AG04449 (cell line): ENCODE results near the gene PYGB.

Experiments
- CTCF ChIA-PET: fragments of 350-600 bp; formaldehyde crosslinking; extraction: SDS; loops from one replicate; lab custom pipeline; 2021; ENCODE audit warnings: antibody characterized with exemption; lab: Yijun Ruan, JAX
- POLR2A ChIA-PET: fragments of 400-600, 350-600 bp; formaldehyde crosslinking; extraction: SDS; loops from one replicate; lab custom pipeline; 2020; ENCODE audit warnings: antibody characterized with exemption, inconsistent platforms; lab: Yijun Ruan, JAX
- DNase-seq: peaks from one replicate; pipeline ENCODE4 v3.0.0-alpha.2; 2010; ENCODE audit warnings: low read depth, low spot score
- H3K4me3 ChIP-seq: 2 replicates; pipeline ENCODE4 v1.5.1; 2011; ENCODE audit warnings: low read depth, mild to moderate bottlenecking, control low read depth, low read length
- TF ChIP-seq, protein P1 (sequence below): IDR thresholded peaks from one replicate; pipeline ENCODE4 v1.5.1; 2011; ENCODE audit warnings: mild to moderate bottlenecking, moderate library complexity, low read length, control low read depth, inconsistent platforms; ENCODE audit not compliant: insufficient read depth; ENCODE audit errors: missing control alignments

Gene PYGB

DNA sequence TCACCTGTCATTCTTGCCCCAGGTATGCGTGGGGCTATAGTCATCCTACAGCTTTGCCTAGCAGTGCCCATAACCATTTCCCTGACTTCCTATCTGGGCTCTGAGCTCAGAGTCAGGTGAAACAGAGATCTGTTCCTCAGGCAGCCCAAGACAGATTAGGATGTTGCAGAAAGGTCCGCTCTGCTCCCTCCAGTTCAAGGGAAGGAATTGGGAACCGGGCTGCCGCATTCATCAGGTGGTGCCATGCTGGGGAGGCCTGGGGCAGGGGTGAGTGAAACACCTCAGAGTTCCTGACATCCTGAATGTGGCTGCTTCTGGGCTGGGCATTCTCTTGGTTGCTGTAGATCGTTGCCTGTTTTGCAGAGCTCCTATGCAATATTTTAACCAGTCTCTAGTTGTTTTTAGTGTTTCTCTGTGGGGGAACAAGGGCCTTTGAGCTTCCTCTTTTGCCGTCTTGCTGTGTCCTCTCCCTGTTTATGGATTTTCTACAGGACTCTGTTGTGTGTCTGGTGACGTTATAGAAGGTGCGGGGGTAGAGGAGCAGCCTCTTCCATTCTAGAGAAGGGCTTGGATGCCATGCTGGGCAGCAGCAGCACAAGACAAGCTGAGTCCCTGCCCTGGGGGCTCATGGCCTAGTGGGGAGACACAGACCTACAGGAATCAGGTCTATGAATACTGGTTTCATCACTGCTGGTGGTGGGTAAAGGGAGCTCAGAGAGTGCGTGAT lies 43.2 kb upstream of the PYGB start:
- POLR2A ChIA-PET, result interaction anchor here (0.9 kb wide), 1 partner anchor 43 kb away, joined by 3 read pairs; the partner anchor contains the start of gene PYGB

DNA sequence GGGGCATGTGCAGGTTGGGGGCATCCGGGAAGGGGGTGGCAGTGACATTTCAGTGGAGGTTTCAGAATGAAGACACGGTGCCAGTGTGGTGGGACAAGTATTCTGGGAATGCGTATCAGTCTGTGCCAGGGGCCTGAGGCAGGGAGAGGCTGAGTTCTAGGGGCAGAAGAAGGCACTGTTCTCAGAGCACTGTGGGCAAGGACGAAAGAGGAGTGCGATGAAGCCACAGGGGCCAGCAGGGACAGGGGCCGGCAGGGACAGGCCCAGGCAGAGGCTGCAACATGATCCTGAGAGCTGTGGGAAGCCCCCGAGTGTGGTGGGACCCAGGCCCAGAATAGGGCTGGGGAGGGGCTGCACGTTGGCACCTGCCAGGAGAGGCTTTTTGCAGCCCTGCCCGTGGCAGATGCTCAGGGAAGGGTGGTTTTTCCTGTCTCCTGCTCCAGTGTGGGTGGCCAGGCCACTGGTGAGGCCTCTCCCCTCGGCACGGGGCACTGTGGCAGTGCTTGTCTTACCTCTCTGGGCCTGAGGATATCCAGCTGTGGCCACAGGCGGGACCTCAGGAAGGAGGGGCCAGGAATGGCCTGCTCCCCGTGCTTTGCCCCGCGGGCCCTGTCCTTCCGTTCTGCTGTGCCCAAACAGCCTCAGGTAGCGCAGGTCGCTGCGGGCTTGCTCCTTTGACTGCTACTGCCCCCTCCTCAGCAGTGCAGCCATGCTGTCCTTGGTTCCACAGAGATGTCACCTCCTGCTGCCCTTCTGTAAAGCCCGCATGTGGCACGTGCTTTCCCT lies 42.4 kb upstream of the PYGB start:
- ChIA-PET CTCF (interaction anchor here (1.1 kb wide), 1 partner anchor 17 kb away, joined by 5 read pairs; no protein-coding TSS in a partner anchor), POLR2A (no interaction called here)
- DNase-seq, result no peak
- TF ChIP-seq, protein P1, sequence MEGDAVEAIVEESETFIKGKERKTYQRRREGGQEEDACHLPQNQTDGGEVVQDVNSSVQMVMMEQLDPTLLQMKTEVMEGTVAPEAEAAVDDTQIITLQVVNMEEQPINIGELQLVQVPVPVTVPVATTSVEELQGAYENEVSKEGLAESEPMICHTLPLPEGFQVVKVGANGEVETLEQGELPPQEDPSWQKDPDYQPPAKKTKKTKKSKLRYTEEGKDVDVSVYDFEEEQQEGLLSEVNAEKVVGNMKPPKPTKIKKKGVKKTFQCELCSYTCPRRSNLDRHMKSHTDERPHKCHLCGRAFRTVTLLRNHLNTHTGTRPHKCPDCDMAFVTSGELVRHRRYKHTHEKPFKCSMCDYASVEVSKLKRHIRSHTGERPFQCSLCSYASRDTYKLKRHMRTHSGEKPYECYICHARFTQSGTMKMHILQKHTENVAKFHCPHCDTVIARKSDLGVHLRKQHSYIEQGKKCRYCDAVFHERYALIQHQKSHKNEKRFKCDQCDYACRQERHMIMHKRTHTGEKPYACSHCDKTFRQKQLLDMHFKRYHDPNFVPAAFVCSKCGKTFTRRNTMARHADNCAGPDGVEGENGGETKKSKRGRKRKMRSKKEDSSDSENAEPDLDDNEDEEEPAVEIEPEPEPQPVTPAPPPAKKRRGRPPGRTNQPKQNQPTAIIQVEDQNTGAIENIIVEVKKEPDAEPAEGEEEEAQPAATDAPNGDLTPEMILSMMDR, result no peak
- H3K4me3 ChIP-seq, result no peak overlapping the region

More for the DNA sequence above, 43.2 kb upstream of the PYGB start:
- no peak for DNase-seq
- H3K4me3 ChIP-seq, result no peak overlapping the region
- TF ChIP-seq, protein P1, result no peak
- CTCF ChIA-PET, result interaction anchor here (1.1 to 1.4 kb wide), 2 partner anchors 10 to 18 kb away, joined by 3 to 5 read pairs; no protein-coding TSS in a partner anchor

DNA sequence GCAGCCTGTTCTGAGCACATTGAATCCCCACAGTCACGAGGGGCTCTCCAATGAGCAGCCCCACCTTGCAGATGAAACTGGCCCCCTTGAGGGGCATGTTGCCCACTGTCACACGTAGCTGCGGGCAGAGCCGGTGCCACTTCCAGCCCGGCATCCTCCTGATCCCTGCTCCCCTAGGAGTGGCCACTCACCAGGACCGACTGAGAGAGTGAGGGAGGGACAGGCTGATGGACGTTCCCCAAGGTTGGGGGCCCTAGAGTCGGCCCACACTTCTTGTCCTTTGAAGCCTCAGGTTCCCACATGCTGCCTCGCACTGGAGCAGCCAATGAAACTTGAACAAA lies 41.9 kb upstream of the PYGB start:
- CTCF ChIA-PET, result no interaction called here
- no peak overlapping the region for H3K4me3 ChIP-seq
- TF ChIP-seq, protein P1, result no peak
- POLR2A ChIA-PET, result no interaction called here
- no peak for DNase-seq

DNA sequence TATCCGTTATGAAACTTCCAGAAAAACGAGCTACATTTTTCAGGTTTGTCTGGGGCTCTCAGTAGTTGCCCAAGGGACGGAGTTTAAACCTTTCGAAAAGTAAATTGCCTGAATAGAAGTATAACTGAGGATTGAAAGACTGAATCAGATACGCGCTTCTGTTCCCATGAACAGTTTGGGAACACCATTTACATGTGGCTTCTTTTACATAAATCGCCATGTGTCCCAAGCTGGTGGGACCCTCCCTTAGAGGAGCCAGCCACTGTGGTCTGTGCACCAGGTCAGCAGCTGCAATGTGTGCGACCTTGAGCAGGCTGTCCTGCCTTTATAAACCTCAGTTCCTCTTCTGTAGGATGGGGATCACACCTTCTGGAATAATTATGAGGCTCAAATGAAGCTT lies 41.3 kb upstream of the PYGB start:
- DNase-seq, result no peak
- TF ChIP-seq, protein P1, result no peak
- H3K4me3 ChIP-seq, result no peak overlapping the region
- POLR2A ChIA-PET, result no interaction called here
- CTCF ChIA-PET, result no interaction called here

DNA sequence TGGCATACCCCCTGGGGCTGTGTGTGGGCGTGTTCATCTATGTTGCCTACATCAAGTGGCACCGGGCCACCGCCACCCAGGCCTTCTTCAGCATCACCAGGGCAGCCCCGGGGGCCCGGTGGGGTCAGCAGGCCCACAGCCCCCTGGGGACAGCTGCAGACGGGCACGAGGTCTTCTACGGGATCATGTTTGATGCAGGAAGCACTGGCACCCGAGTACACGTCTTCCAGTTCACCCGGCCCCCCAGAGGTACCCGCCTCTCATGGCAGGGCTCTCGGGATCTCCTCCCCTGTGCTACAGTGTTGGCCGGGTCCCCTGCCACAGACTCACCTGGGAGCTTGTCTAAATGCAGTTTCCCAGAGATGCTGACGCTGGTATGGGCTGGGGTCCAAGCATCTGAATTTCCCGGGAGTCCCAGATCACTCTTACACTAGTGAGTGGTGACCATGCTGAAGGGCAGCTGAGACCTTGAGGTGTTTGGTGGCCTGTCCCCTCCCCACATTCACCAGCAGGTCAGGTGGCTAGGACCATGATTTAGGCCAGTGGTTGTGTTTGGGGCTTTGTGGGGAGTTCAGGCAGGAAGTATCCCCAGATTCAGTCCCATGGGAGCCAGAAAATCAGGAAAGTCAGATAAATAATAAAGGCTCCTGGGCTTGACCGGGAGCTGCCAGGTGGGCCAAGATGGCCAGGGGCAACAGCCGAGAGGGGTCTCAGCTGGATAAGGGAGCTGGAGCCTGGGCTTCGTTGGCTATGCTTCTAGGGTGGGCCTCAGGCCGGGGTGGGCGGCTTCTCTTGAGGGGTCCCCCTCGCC lies 40.5 kb upstream of the PYGB start:
- no peak for DNase-seq
- ChIA-PET CTCF (no interaction called here), POLR2A (interaction anchor here (1.1 kb wide), 1 partner anchor 11 kb away, joined by 5 read pairs; no protein-coding TSS in a partner anchor)
- no peak overlapping the region for H3K4me3 ChIP-seq
- TF ChIP-seq, protein P1, result no peak
